ENCODE data around the gene DCAF6. TPM values are rescaled to one million over a fixed set of nuclear protein-coding genes. Genes with fewer than 3 reads are reported as not detected.

Gene DCAF6
- total and polyA plus RNA-seq, 4 donors, result 33.5 to 105 (median 71.1) TPM

- Histone ChIP-seq H3K9me3 (ENCODE audit: control insufficient read depth in 4 of 4, low read length in 3 of 4) (no peaks in the 10 kb centered on the region), H3K4me1 (ENCODE audit: control insufficient read depth in 4 of 4, insufficient read depth in 4 of 4, low read length in 3 of 4) (peaks cover 0 to 8% (median 2%) of the 10 kb centered on the region in 4 donors), H3K27me3 (ENCODE audit: control insufficient read depth in 4 of 4, insufficient read depth in 4 of 4, low read length in 3 of 4) (no peaks in the 10 kb centered on the region), H3K36me3 (ENCODE audit: control insufficient read depth in 4 of 4, insufficient read depth in 3 of 4, low read depth in 1 of 4, low read length in 3 of 4) (no peaks in the 10 kb centered on the region), H3K4me3 (ENCODE audit: low read depth in 1 of 3, low read length in 3 of 3) (no peak overlapping the region), H3K9ac (ENCODE audit: low read depth in 1 of 2, low read length in 2 of 2) (no peak overlapping the region), H3K27ac (ENCODE audit: low read depth in 1 of 2, low read length in 2 of 2) (no peak overlapping the region)
- WGBS, result 83% methylated on average over 16 of the region's 16 CpGs
- TF ChIP-seq HNF4G (IDR thresholded peaks at IDR 0.05), result no peak
- no peak for TF ChIP-seq EGR1 (IDR thresholded peaks at IDR 0.05; ENCODE audit: low read depth in 2 of 2)
- TF ChIP-seq JUND (IDR thresholded peaks at IDR 0.05), result no peak
- no peak for TF ChIP-seq RXRA (IDR thresholded peaks at IDR 0.05)
- no peak for TF ChIP-seq MAX (IDR thresholded peaks at IDR 0.05)
- TF ChIP-seq, protein P1, sequence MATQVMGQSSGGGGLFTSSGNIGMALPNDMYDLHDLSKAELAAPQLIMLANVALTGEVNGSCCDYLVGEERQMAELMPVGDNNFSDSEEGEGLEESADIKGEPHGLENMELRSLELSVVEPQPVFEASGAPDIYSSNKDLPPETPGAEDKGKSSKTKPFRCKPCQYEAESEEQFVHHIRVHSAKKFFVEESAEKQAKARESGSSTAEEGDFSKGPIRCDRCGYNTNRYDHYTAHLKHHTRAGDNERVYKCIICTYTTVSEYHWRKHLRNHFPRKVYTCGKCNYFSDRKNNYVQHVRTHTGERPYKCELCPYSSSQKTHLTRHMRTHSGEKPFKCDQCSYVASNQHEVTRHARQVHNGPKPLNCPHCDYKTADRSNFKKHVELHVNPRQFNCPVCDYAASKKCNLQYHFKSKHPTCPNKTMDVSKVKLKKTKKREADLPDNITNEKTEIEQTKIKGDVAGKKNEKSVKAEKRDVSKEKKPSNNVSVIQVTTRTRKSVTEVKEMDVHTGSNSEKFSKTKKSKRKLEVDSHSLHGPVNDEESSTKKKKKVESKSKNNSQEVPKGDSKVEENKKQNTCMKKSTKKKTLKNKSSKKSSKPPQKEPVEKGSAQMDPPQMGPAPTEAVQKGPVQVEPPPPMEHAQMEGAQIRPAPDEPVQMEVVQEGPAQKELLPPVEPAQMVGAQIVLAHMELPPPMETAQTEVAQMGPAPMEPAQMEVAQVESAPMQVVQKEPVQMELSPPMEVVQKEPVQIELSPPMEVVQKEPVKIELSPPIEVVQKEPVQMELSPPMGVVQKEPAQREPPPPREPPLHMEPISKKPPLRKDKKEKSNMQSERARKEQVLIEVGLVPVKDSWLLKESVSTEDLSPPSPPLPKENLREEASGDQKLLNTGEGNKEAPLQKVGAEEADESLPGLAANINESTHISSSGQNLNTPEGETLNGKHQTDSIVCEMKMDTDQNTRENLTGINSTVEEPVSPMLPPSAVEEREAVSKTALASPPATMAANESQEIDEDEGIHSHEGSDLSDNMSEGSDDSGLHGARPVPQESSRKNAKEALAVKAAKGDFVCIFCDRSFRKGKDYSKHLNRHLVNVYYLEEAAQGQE (IDR thresholded peaks at IDR 0.05), result no peak
- TF ChIP-seq CTCF (IDR thresholded peaks at IDR 0.05; ENCODE audit: low read depth, low read length, missing input control), result no peak
- TF ChIP-seq SP1 (IDR thresholded peaks at IDR 0.05), result no peak
- TF ChIP-seq ZBTB33 (IDR thresholded peaks at IDR 0.05), result no peak
- TF ChIP-seq GABPA (IDR thresholded peaks at IDR 0.05 in 1 of 2, conservative IDR thresholded peaks at IDR 0.05 in 1 of 2), result no peak
- TF ChIP-seq YY1 (IDR thresholded peaks at IDR 0.05), result no peak
- no peak for TF ChIP-seq FOXA2 (IDR thresholded peaks at IDR 0.05)
- no peak for TF ChIP-seq HNF4A (conservative IDR thresholded peaks at IDR 0.05)
- TF ChIP-seq FOXA1 (IDR thresholded peaks at IDR 0.05), result no peak
- peak; percentile 32 for DNase-seq (ENCODE audit: low spot score)
Observed at GRCh38 chr1:168085401-168085872, 149.0 kb downstream of the DCAF6 start.

GRCh38 chr1:168086438-168086837 lies 150.0 kb downstream of the DCAF6 start:
- 90% methylated on average over 2 of the region's 2 CpGs for WGBS
- Histone ChIP-seq H3K27me3 (ENCODE audit: control insufficient read depth in 4 of 4, insufficient read depth in 4 of 4, low read length in 3 of 4) (no peaks in the 10 kb centered on the region), H3K4me3 (ENCODE audit: low read depth in 1 of 3, low read length in 3 of 3) (no peak overlapping the region), H3K4me1 (ENCODE audit: control insufficient read depth in 4 of 4, insufficient read depth in 4 of 4, low read length in 3 of 4) (peaks cover 0 to 8% (median 2%) of the 10 kb centered on the region in 4 donors), H3K36me3 (ENCODE audit: control insufficient read depth in 4 of 4, insufficient read depth in 3 of 4, low read depth in 1 of 4, low read length in 3 of 4) (no peaks in the 10 kb centered on the region), H3K9ac (ENCODE audit: low read depth in 1 of 2, low read length in 2 of 2) (no peak overlapping the region), H3K9me3 (ENCODE audit: control insufficient read depth in 4 of 4, low read length in 3 of 4) (no peaks in the 10 kb centered on the region), H3K27ac (ENCODE audit: low read depth in 1 of 2, low read length in 2 of 2) (no peak overlapping the region)
- peak; percentile 9 for DNase-seq (ENCODE audit: low spot score)
- TF ChIP-seq NR2F2 (IDR thresholded peaks at IDR 0.05) (no peak), YY1 (IDR thresholded peaks at IDR 0.05) (no peak), MAX (IDR thresholded peaks at IDR 0.05) (no peak), HNF4A (conservative IDR thresholded peaks at IDR 0.05) (no peak), CTCF (IDR thresholded peaks at IDR 0.05; ENCODE audit: low read depth, low read length, missing input control) (no peak), RXRA (IDR thresholded peaks at IDR 0.05) (no peak), ZBTB33 (IDR thresholded peaks at IDR 0.05) (no peak)
- TF ChIP-seq, protein P1 (IDR thresholded peaks at IDR 0.05), result no peak
